Keratinocyte (primary cell): Measurements from ENCODE around the gene TRIB2.

ENCODE experiments used
- EZH2 ChIP-seq: IDR thresholded peaks from one replicate; pipeline ENCODE4 v1.6.1; 2012; ENCODE audit warnings: inconsistent platforms, mild to moderate bottlenecking, low read length, moderate library complexity
- TF ChIP-seq, protein P1 (sequence below), 3 experiments: IDR thresholded peaks in 1 of 3; conservative IDR thresholded peaks in 1 of 3; optimal IDR thresholded peaks in 1 of 3; 2 replicates in 2 of 3; 3 replicates in 1 of 3; pipeline versions ENCODE3 to v1.5.1; 2011; ENCODE audit warnings: low read length in 3 of 3, mild to moderate bottlenecking in 3 of 3, moderate library complexity in 2 of 3, control low read depth in 1 of 3, inconsistent platforms in 1 of 3; ENCODE audit not compliant: insufficient read depth in 2 of 3; ENCODE audit errors: extremely low read depth in 1 of 3

DNA sequence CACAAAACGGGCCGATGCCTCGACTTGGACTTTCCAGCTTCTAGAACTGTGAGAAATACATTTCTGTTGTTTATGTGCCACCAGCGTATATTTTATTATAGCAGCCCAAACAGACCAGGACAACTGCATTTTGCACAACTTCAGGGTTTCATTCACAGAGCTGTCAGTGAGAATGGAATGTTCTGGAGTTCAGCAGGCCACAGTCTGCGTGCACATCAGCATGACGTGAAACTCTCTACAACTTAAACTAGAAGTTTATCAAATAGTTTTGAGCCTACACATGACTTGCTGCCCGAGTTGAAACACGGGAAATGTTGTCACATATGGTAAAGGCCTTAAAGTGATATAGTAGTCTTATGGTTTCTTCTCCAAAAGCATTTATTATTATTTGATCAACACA, 3.9 kb upstream of the TRIB2 start:
- TF ChIP-seq, protein P1, sequence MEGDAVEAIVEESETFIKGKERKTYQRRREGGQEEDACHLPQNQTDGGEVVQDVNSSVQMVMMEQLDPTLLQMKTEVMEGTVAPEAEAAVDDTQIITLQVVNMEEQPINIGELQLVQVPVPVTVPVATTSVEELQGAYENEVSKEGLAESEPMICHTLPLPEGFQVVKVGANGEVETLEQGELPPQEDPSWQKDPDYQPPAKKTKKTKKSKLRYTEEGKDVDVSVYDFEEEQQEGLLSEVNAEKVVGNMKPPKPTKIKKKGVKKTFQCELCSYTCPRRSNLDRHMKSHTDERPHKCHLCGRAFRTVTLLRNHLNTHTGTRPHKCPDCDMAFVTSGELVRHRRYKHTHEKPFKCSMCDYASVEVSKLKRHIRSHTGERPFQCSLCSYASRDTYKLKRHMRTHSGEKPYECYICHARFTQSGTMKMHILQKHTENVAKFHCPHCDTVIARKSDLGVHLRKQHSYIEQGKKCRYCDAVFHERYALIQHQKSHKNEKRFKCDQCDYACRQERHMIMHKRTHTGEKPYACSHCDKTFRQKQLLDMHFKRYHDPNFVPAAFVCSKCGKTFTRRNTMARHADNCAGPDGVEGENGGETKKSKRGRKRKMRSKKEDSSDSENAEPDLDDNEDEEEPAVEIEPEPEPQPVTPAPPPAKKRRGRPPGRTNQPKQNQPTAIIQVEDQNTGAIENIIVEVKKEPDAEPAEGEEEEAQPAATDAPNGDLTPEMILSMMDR (optimal IDR thresholded peaks at IDR 0.05 in 1 of 3, IDR thresholded peaks at IDR 0.05 in 1 of 3, conservative IDR thresholded peaks at IDR 0.05 in 1 of 3; ENCODE audit: extremely low read depth in 1 of 3, insufficient read depth in 2 of 3, low read length in 3 of 3) = no peak
- no peak for TF ChIP-seq EZH2
